Measurements from ENCODE around the gene CD82. TPM values are rescaled to one million over a fixed set of nuclear protein-coding genes. Genes with fewer than 3 reads are reported as not detected.

CD82 gene
- total and polyA plus RNA-seq, 4 donors = 21.6 to 54.4 (median 40.2) TPM

GRCh38 chr11:44565953-44566949, 788 bp downstream of the CD82 start:
- H3K4me3 ChIP-seq (ENCODE audit: low read depth, low read length) = peak overlapping the region; percentile 77
- no peaks in the 10 kb centered on the region for H3K36me3 ChIP-seq (ENCODE audit: control insufficient read depth, insufficient read depth, low read length)
- no peak for DNase-seq (ENCODE audit: low read depth in 4 of 6, low spot score in 6 of 6)
- H3K9me3 ChIP-seq (ENCODE audit: control insufficient read depth, insufficient read depth, low read length) = no peaks in the 10 kb centered on the region
- peaks cover 57% of the 10 kb centered on the region for H3K4me1 ChIP-seq (ENCODE audit: control insufficient read depth, insufficient read depth, low read length)
- 15% methylated on average over 10 of the region's 17 CpGs for WGBS (ENCODE audit: insufficient coverage)
- H3K27ac ChIP-seq (ENCODE audit: low read depth, low read length) = peak overlapping the region; percentile 82
- no peaks in the 10 kb centered on the region for H3K27me3 ChIP-seq (ENCODE audit: control insufficient read depth, insufficient read depth, low read length)

- H3K36me3 ChIP-seq (ENCODE audit: control insufficient read depth, insufficient read depth, low read length) = no peaks in the 10 kb centered on the region
- peaks cover 61% of the 10 kb centered on the region for H3K4me1 ChIP-seq (ENCODE audit: control insufficient read depth, insufficient read depth, low read length)
- no peaks in the 10 kb centered on the region for H3K9me3 ChIP-seq (ENCODE audit: control insufficient read depth, insufficient read depth, low read length)
- WGBS (ENCODE audit: insufficient coverage) = 83% methylated on average over 8 of the region's 11 CpGs
- no peak overlapping the region for H3K4me3 ChIP-seq (ENCODE audit: low read depth, low read length)
- H3K27me3 ChIP-seq (ENCODE audit: control insufficient read depth, insufficient read depth, low read length) = no peaks in the 10 kb centered on the region
- H3K27ac ChIP-seq (ENCODE audit: low read depth, low read length) = no peak overlapping the region
- DNase-seq (ENCODE audit: low read depth in 4 of 6, low spot score in 6 of 6) = no peak
Measured at GRCh38 chr11:44566952-44567875, 1.8 kb downstream of the CD82 start.

- no peak overlapping the region for H3K27ac ChIP-seq (ENCODE audit: low read depth, low read length)
- H3K36me3 ChIP-seq (ENCODE audit: control insufficient read depth, insufficient read depth, low read length) = no peaks in the 10 kb centered on the region
- WGBS (ENCODE audit: insufficient coverage) = 84% methylated on average over 4 of the region's 4 CpGs
- H3K27me3 ChIP-seq (ENCODE audit: control insufficient read depth, insufficient read depth, low read length) = no peaks in the 10 kb centered on the region
- peaks cover 61% of the 10 kb centered on the region for H3K4me1 ChIP-seq (ENCODE audit: control insufficient read depth, insufficient read depth, low read length)
- DNase-seq (ENCODE audit: low read depth in 4 of 6, low spot score in 6 of 6) = no peak
- H3K9me3 ChIP-seq (ENCODE audit: control insufficient read depth, insufficient read depth, low read length) = no peaks in the 10 kb centered on the region
- no peak overlapping the region for H3K4me3 ChIP-seq (ENCODE audit: low read depth, low read length)
Measured at GRCh38 chr11:44567876-44568256, 2.4 kb downstream of the CD82 start.

- Histone ChIP-seq H3K27ac (ENCODE audit: low read depth, low read length) (no peak overlapping the region), H3K9me3 (ENCODE audit: control insufficient read depth, insufficient read depth, low read length) (no peaks in the 10 kb centered on the region), H3K4me3 (ENCODE audit: low read depth, low read length) (no peak overlapping the region), H3K27me3 (ENCODE audit: control insufficient read depth, insufficient read depth, low read length) (no peaks in the 10 kb centered on the region), H3K4me1 (ENCODE audit: control insufficient read depth, insufficient read depth, low read length) (peaks cover 61% of the 10 kb centered on the region), H3K36me3 (ENCODE audit: control insufficient read depth, insufficient read depth, low read length) (no peaks in the 10 kb centered on the region)
- no peak for DNase-seq (ENCODE audit: low read depth in 4 of 6, low spot score in 6 of 6)
- WGBS (ENCODE audit: insufficient coverage) = 87% methylated on average over 3 of the region's 4 CpGs
Measured at GRCh38 chr11:44568331-44568657, 2.8 kb downstream of the CD82 start.

- peak overlapping the region; percentile 29 for H3K27ac ChIP-seq (ENCODE audit: low read depth, low read length)
- no peak for DNase-seq (ENCODE audit: low read depth in 4 of 6, low spot score in 6 of 6)
- H3K9me3 ChIP-seq (ENCODE audit: control insufficient read depth, insufficient read depth, low read length) = no peaks in the 10 kb centered on the region
- 64% methylated on average over 9 of the region's 15 CpGs for WGBS (ENCODE audit: insufficient coverage)
- H3K4me3 ChIP-seq (ENCODE audit: low read depth, low read length) = no peak overlapping the region
- no peaks in the 10 kb centered on the region for H3K36me3 ChIP-seq (ENCODE audit: control insufficient read depth, insufficient read depth, low read length)
- peaks cover 61% of the 10 kb centered on the region for H3K4me1 ChIP-seq (ENCODE audit: control insufficient read depth, insufficient read depth, low read length)
- no peaks in the 10 kb centered on the region for H3K27me3 ChIP-seq (ENCODE audit: control insufficient read depth, insufficient read depth, low read length)
Measured at GRCh38 chr11:44568658-44569473, 3.4 kb downstream of the CD82 start.

GRCh38 chr11:44570411-44571155, 5.1 kb downstream of the CD82 start:
- peaks cover 46% of the 10 kb centered on the region for H3K4me1 ChIP-seq (ENCODE audit: control insufficient read depth, insufficient read depth, low read length)
- WGBS (ENCODE audit: insufficient coverage) = 74% methylated on average over 7 of the region's 10 CpGs
- H3K9me3 ChIP-seq (ENCODE audit: control insufficient read depth, insufficient read depth, low read length) = no peaks in the 10 kb centered on the region
- no peak overlapping the region for H3K27ac ChIP-seq (ENCODE audit: low read depth, low read length)
- no peaks in the 10 kb centered on the region for H3K36me3 ChIP-seq (ENCODE audit: control insufficient read depth, insufficient read depth, low read length)
- no peak overlapping the region for H3K4me3 ChIP-seq (ENCODE audit: low read depth, low read length)
- DNase-seq (ENCODE audit: low read depth in 4 of 6, low spot score in 6 of 6) = no peak
- no peaks in the 10 kb centered on the region for H3K27me3 ChIP-seq (ENCODE audit: control insufficient read depth, insufficient read depth, low read length)

GRCh38 chr11:44571871-44572270, 6.4 kb downstream of the CD82 start:
- Histone ChIP-seq H3K27ac (ENCODE audit: low read depth, low read length) (peak overlapping the region; percentile 13), H3K27me3 (ENCODE audit: control insufficient read depth, insufficient read depth, low read length) (no peaks in the 10 kb centered on the region), H3K36me3 (ENCODE audit: control insufficient read depth, insufficient read depth, low read length) (no peaks in the 10 kb centered on the region), H3K4me3 (ENCODE audit: low read depth, low read length) (no peak overlapping the region), H3K9me3 (ENCODE audit: control insufficient read depth, insufficient read depth, low read length) (no peaks in the 10 kb centered on the region), H3K4me1 (ENCODE audit: control insufficient read depth, insufficient read depth, low read length) (peaks cover 42% of the 10 kb centered on the region)
- DNase-seq (ENCODE audit: low read depth in 4 of 6, low spot score in 6 of 6) = no peak
- WGBS (ENCODE audit: insufficient coverage) = 14% methylated on average over 1 of the region's 2 CpGs

GRCh38 chr11:44572436-44572835, 7.0 kb downstream of the CD82 start:
- no peaks in the 10 kb centered on the region for H3K36me3 ChIP-seq (ENCODE audit: control insufficient read depth, insufficient read depth, low read length)
- H3K27ac ChIP-seq (ENCODE audit: low read depth, low read length) = no peak overlapping the region
- no peak overlapping the region for H3K4me3 ChIP-seq (ENCODE audit: low read depth, low read length)
- H3K9me3 ChIP-seq (ENCODE audit: control insufficient read depth, insufficient read depth, low read length) = no peaks in the 10 kb centered on the region
- peaks cover 41% of the 10 kb centered on the region for H3K4me1 ChIP-seq (ENCODE audit: control insufficient read depth, insufficient read depth, low read length)
- H3K27me3 ChIP-seq (ENCODE audit: control insufficient read depth, insufficient read depth, low read length) = no peaks in the 10 kb centered on the region
- no peak for DNase-seq (ENCODE audit: low read depth in 4 of 6, low spot score in 6 of 6)
- WGBS (ENCODE audit: insufficient coverage) = 97% methylated on average over 5 of the region's 7 CpGs

All from spinal cord (tissue), 10 donors.